DMS153 treated with DMSO at 0.1 percent for 48 hours (cell line): ENCODE measurements around the gene TTLL5.
"Not testable (repeated sequence)": the region's sequence is repeated elsewhere in the genome, so short reads cannot be mapped to it uniquely, and the experiment has no call there.

Experiments
- DNase-seq: peaks from one replicate; lab custom pipeline; 2025; ENCODE audit not compliant: unreplicated experiment; lab: John Stamatoyannopoulos, UW

TTLL5 gene

GRCh38 chr14:75904311-75904710, 243.3 kb downstream of the TTLL5 start:
- DNase-seq = no peak

- no peak for DNase-seq
Measured at GRCh38 chr14:75905147-75905904, 244.3 kb downstream of the TTLL5 start.

- no peak for DNase-seq
Measured at GRCh38 chr14:75906228-75906627, 245.2 kb downstream of the TTLL5 start.

GRCh38 chr14:75906680-75907280, 245.7 kb downstream of the TTLL5 start:
- peak; percentile 40 for DNase-seq

GRCh38 chr14:75907756-75908359, 246.8 kb downstream of the TTLL5 start:
- DNase-seq = no peak

- DNase-seq = no peak
Measured at GRCh38 chr14:75909630-75910029, 248.6 kb downstream of the TTLL5 start.

GRCh38 chr14:75910048-75910447, 249.0 kb downstream of the TTLL5 start:
- DNase-seq = no peak

GRCh38 chr14:75911883-75912282, 250.8 kb downstream of the TTLL5 start:
- DNase-seq = no peak

GRCh38 chr14:75913183-75913582, 252.1 kb downstream of the TTLL5 start:
- no peak for DNase-seq

- no peak for DNase-seq
Measured at GRCh38 chr14:75915045-75915444, 254.0 kb downstream of the TTLL5 start.

- DNase-seq = no peak
Measured at GRCh38 chr14:75917322-75917945, 256.4 kb downstream of the TTLL5 start.

- no peak for DNase-seq
Measured at GRCh38 chr14:75917946-75918335, 256.9 kb downstream of the TTLL5 start.

GRCh38 chr14:75920421-75920820, 259.4 kb downstream of the TTLL5 start:
- not testable (repeated sequence) for DNase-seq

GRCh38 chr14:75925141-75925840, 264.2 kb downstream of the TTLL5 start:
- DNase-seq = not testable (repeated sequence)

GRCh38 chr14:75926431-75927115, 265.5 kb downstream of the TTLL5 start:
- no peak for DNase-seq

GRCh38 chr14:75927564-75928087, 266.6 kb downstream of the TTLL5 start:
- no peak for DNase-seq

GRCh38 chr14:75928690-75929181, 267.7 kb downstream of the TTLL5 start:
- no peak for DNase-seq

- no peak for DNase-seq
Measured at GRCh38 chr14:75933712-75934296, 272.8 kb downstream of the TTLL5 start.

- no peak for DNase-seq
Measured at GRCh38 chr14:75934998-75935628, 274.1 kb downstream of the TTLL5 start.
